K562 (cell line): ENCODE data around the gene FGF4.

Source experiments
- ATF6 ChIP-seq: sonication (generic); formaldehyde crosslinking; IDR thresholded peaks from 2 replicates; pipeline ENCODE4 v1.4.0; 2020; ENCODE audit warnings: mild to moderate bottlenecking, missing genetic modification reagents
- EP400 ChIP-seq: fragments of 450-650 bp; IDR thresholded peaks from 2 replicates; pipeline ENCODE4 v1.6.1; 2017; ENCODE audit warnings: antibody characterized with exemption, mild to moderate bottlenecking, moderate library complexity
- MXD1 ChIP-seq: fragments of 250-450 bp; sonication (Bioruptor Pico); IDR thresholded peaks from 2 replicates; pipeline ENCODE4 v1.8.0; 2021; ENCODE audit warnings: borderline replicate concordance, mild to moderate bottlenecking, moderate library complexity; ENCODE audit not compliant: poor library complexity, severe bottlenecking
- ZNF830 ChIP-seq: fragments of 250-450 bp; sonication (Bioruptor Pico); IDR thresholded peaks from 2 replicates; pipeline ENCODE4 v1.5.0; 2021; ENCODE audit warnings: mild to moderate bottlenecking

- TF ChIP-seq EP400, result no peak
- no peak for TF ChIP-seq ZNF830 (CRISPR knock-in tag)
- no peak for TF ChIP-seq ATF6 (CRISPR knock-in tag)
- no peak for TF ChIP-seq MXD1 (CRISPR knock-in tag)
These were observed 24.0 kb upstream of the FGF4 start for GRCh38 chr11:69799097-69799496.
